Measurements from ENCODE around the gene DAP3.
A peak's percentile ranks its signal among the peaks of the same experiment; 100 is the strongest.
"Not testable (repeated sequence)": the region's sequence is repeated elsewhere in the genome, so short reads cannot be mapped to it uniquely, and the experiment has no call there.

DAP3 gene

DNA sequence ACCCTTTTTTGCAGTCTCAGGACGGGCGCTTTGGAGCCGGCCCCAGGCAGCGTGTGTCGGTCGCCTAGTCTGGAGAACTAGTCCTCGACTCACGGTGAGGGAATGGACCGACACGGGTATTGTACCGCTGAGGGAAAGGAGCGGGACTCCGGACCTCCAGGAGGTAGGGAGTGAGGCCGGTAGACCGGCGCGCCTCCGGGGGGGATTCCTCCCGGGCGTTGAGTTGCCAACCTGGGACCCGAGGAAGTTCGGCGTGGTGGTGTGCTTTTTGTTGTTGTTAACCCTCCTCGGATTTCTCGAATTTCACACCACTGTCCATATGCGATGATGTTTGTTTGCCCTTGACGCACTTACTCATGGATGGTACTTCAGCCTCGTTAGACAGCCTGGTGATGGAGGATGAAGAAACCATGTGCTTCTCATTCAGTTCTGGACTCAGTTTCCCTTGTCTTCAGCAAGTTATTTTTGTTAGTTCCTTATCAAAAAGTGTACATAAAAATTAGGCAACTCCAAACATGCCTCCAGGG lies at the start of gene DAP3:
Gene DAP3, plus strand, starts transcription at position 11 of the 527 bp plus-strand sequence. CDS start 20,689 bp downstream, outside the sequence.
- peak within 1 kb of the TSS; percentile 97 for H3K27ac ChIP-seq

DNA sequence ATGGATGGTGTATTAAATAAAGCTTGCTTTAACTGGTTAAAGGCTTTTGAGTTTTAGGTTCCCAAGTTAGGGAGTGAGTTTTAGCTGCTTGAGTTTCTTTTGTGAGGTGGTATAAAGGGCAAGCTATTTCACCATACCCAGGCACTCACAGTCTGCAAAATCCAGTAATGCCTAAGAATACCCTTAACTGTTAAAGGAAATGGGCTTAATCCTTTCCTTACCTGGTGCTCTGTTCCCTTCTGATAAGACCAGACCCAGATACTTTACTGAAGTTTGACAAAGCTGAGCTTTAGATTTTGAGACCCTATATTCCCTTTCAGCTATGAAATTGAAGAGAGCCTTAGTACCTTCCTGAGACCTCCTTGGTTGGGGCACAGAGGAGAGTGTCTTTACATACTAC lies 48.5 kb upstream of the DAP3 start:
- H3K27ac ChIP-seq: no peak overlapping the region
- TF ChIP-seq, protein P1, sequence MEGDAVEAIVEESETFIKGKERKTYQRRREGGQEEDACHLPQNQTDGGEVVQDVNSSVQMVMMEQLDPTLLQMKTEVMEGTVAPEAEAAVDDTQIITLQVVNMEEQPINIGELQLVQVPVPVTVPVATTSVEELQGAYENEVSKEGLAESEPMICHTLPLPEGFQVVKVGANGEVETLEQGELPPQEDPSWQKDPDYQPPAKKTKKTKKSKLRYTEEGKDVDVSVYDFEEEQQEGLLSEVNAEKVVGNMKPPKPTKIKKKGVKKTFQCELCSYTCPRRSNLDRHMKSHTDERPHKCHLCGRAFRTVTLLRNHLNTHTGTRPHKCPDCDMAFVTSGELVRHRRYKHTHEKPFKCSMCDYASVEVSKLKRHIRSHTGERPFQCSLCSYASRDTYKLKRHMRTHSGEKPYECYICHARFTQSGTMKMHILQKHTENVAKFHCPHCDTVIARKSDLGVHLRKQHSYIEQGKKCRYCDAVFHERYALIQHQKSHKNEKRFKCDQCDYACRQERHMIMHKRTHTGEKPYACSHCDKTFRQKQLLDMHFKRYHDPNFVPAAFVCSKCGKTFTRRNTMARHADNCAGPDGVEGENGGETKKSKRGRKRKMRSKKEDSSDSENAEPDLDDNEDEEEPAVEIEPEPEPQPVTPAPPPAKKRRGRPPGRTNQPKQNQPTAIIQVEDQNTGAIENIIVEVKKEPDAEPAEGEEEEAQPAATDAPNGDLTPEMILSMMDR (conservative IDR thresholded peaks at IDR 0.05): no peak

DNA sequence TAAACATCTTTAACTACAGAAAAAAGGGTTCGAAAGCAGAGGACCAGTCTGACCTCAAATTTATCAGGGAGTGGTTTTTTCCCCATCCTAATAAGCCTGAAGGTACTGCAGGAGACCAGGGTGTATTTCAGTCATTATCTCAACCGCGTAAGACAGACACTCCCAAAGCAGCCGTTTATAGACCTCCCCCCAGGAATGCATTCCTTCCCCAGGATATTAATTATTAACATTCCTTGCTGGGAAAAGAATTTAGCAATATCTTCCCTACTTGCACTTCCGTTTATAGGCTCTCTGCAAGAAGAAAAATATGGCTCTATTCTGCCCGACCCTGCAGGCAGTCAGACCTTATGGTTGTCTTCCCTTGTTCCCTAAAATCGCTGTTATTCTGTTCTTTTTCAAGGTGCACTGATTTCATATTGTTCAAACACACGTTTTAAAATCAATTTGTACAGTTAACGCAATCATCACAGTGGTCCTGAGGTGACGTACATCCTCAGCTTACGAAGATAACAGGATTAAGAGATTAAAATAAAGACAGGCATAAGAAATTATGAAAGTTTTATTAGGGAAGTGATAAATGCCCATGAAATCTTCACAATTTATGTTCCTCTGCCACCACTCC lies 46.2 kb upstream of the DAP3 start:
- not testable (repeated sequence) for H3K27ac ChIP-seq

DNA sequence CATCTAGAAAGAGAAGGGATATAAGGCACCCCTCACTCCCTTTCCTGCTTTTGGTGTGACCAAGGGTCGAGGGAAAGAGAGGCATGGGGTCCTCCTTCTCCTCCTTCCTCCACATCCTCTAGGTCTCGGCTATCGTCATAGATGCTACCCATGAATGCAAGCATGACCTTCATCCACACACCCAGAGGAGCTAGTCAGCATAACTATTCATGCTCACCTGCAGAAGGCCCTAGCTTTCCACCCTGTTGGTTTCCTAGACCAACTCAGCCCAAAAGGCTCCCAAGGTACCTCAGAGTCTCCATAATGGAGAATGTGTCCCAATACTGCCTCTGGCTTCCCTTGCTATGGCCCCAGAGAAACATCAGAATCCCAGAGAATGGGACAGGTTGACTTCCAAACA lies 45.7 kb upstream of the DAP3 start:
- TF ChIP-seq, protein P1 (conservative IDR thresholded peaks at IDR 0.05): no peak
- H3K27ac ChIP-seq: no peak overlapping the region

DNA sequence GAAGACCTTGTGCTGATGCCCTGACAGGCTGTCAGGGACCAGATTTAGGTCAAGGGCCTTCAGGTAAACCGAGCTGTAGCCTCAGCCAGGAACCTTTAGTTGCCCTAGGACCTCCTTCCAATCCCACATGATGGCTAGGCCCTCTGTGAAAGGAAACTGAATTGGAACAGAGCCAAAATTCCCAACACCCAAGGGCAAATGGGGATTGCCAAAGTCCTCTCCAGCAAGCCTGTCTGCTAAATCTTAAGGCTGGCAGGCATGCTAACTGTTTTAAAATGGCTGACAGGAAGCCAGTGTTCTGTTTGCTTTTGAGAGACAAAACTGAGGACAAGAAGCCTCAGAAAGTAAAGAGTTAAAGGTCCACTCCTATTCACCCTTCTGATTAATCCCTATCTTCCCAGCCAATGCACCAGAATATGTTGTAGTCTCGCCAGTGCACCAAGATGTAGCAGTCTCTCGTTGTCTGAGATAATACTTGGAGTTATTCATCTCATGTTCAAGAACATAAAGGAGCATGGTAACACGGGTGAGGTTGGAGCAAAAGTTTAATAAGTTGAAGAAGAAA lies 43.8 kb upstream of the DAP3 start:
- TF ChIP-seq, protein P1 (conservative IDR thresholded peaks at IDR 0.05): no peak
- H3K27ac ChIP-seq: no peak overlapping the region

DNA sequence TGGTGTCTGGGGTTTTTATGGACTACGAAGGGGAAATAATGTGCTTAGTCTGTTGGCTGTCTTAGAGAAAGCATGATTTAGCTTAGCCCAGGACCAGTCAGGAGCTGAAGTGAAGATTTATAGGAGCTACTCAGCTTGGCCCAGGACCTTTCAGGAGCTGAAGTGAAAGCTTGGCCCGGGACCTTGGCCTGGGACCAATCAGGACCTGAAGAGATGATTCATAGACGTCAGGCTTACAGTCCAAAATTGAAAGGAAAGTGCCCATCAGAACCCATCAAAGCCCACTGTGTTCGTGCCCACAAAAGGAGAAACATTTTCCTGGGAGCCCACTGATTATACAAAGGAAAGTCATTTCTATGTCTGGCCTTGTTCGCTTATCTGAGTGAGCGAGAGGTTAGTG lies 43.2 kb upstream of the DAP3 start:
- TF ChIP-seq, protein P1 (conservative IDR thresholded peaks at IDR 0.05): no peak
- H3K27ac ChIP-seq: no peak overlapping the region

DNA sequence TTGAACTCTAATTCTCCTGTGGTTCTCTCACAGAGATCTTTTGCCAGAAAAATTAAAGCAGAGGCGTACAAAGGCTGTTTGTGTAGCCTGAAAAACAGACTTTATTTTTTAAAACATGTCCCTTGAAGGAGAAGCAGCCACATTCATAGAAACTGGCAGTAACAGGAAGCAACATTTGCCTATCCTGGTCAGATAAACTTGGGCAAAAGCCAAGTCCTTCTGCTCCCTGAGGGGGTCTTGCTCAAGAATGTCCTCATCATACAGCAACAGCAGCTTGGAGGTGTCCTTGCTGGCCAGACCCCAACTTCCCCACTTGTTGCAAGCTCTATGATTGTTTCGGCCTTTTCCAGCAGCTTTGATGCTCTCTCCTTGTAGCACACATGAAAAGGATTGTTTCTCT lies 42.6 kb upstream of the DAP3 start:
- TF ChIP-seq, protein P1 (conservative IDR thresholded peaks at IDR 0.05): no peak
- no peak overlapping the region for H3K27ac ChIP-seq

DNA sequence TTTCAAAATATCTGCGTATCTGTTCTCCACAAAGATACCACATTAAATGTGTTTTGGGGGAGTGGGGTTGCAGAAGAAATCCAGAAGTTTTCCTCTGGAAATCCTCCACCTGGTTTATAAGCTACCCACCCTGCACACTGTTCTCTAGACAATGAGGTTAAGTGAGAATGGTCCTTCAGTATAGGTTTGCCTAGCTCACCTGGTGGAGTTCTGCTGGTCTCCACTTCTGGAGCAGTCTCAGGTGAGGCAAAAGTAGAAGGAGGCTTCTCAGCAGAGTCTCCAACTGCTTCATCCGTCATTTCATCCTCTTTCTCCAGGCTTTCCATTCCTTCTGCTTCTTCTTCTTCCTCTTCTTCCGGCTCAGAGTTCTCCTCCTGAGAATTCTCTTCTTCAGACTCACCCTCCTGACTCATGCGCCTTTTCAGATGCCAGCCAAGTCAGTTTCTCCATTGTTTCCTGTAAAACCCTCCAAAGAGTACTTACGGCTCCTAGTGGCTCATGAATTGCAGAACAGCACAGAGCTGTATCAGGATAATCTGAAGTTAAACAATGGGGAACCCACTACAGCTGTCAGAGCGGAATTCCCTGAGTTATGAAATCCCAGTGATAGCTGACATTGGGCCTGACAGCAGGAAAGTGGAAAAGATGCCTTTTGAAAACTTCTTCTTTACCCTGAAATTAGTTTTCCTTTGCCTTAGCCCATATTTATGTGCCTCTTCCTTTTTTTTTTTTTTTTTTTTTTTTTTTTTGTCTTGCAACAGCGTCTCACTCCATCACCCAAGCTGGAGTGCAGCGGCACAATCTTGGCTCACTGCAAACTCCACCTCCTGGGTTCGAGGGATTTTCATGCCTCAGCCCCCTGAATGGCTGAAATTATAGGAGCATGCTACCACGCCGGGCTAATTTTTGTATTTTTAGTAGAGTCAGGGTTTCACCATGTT lies 40.4 kb upstream of the DAP3 start:
- TF ChIP-seq, protein P1 (conservative IDR thresholded peaks at IDR 0.05): peak; percentile 73
- peak overlapping the region; percentile 41 for H3K27ac ChIP-seq
